Brain microvascular endothelial cell (primary cell): ENCODE measurements around the gene CALCOCO1.

Experiments used
- DNase-seq: peaks from one replicate; pipeline ENCODE4 v3.0.0-alpha.2; 2020
- H3K27ac ChIP-seq: fragments of 250-450 bp; sonication (Bioruptor Pico); 2 replicates; pipeline ENCODE4 v1.5.1; 2020; ENCODE audit warnings: mild to moderate bottlenecking, moderate library complexity
- H3K27me3 ChIP-seq: fragments of 250-450 bp; sonication (Bioruptor Pico); replicated peaks from 2 replicates; pipeline ENCODE4 v1.5.1; 2020; ENCODE audit warnings: mild to moderate bottlenecking
- H3K36me3 ChIP-seq: fragments of 250-450 bp; sonication (Bioruptor Pico); replicated peaks from 2 replicates; pipeline ENCODE4 v1.5.1; 2020; ENCODE audit warnings: mild to moderate bottlenecking
- H3K4me3 ChIP-seq: 2 replicates; pipeline ENCODE4 v1.5.1; 2011; ENCODE audit warnings: low read depth, mild to moderate bottlenecking, control low read depth, low read length, moderate library complexity
- in situ Hi-C: cut with HindIII; loops from 2 replicates; pipeline ENCODE4 v1.10.0; 2017; ENCODE audit warnings: low sequenced_read_pairs, low pct_ligation_motif_present
- TF ChIP-seq, protein P1 (sequence below): IDR thresholded peaks from 2 replicates; pipeline ENCODE4 v1.5.1; 2011; ENCODE audit warnings: low read depth, mild to moderate bottlenecking, moderate library complexity, low read length, control low read depth, inconsistent platforms; ENCODE audit errors: missing control alignments

The CALCOCO1 gene

DNA sequence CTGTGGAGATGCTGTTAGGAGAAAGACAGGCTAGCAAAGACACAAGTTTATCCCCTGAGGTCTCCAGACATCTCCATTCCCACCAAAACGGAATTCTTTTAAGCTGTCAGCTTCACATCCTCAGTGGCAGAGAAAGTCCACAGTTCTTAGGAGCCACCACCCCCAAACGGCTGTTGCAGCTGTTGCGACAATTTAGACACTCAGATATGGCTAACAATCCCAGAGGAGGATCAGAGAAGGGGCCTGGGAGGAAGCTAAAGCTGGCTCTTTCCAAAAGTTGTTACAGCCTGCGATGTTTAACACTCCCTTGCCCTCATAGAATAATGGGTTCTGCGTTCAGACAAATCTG, 49.5 kb downstream of the CALCOCO1 start:
- TF ChIP-seq, protein P1, sequence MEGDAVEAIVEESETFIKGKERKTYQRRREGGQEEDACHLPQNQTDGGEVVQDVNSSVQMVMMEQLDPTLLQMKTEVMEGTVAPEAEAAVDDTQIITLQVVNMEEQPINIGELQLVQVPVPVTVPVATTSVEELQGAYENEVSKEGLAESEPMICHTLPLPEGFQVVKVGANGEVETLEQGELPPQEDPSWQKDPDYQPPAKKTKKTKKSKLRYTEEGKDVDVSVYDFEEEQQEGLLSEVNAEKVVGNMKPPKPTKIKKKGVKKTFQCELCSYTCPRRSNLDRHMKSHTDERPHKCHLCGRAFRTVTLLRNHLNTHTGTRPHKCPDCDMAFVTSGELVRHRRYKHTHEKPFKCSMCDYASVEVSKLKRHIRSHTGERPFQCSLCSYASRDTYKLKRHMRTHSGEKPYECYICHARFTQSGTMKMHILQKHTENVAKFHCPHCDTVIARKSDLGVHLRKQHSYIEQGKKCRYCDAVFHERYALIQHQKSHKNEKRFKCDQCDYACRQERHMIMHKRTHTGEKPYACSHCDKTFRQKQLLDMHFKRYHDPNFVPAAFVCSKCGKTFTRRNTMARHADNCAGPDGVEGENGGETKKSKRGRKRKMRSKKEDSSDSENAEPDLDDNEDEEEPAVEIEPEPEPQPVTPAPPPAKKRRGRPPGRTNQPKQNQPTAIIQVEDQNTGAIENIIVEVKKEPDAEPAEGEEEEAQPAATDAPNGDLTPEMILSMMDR, result no peak
- no peaks in the 10 kb centered on the region for H3K27me3 ChIP-seq
- no peak for DNase-seq
- no peak overlapping the region for H3K4me3 ChIP-seq
- H3K36me3 ChIP-seq, result peaks cover 11% of the 10 kb centered on the region
- no peak overlapping the region for H3K27ac ChIP-seq
- in situ Hi-C loops, result no loop called here

DNA sequence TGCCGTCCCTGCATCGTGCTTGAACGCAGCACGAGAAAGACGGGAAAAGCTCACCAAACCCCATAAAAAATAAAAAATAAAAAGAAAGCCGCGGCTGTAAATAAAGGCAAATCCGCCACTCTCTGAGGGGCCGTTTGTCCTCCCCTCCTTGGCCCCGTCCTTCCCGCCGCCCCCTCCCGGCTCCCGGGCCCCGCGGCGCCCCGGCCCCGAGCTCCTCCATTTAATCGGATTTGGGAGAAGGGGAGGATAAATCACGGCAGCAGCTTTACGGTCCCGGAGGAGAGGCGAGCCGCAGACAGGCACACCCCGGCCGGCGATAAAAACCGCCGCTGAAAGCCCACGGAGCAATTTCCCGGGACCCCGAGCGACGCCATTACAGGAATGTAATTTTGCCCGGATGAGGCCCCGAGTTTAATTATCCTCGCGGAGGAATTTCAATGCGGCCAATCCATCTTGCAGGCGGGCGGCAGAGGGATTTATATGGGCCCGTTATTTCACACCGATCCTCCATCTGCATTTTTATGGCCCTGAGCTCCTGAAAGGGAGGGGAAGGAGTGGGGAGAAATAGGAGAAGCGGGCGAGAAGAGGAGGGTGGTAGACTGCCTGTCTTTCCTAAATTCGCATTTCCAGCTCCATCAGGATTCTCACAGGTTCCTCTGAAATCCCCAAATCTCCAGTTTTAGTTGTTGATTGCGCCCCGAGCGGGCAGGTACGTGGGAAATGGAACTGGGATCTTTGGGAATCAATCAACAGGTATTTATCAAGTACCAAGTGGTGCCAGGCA, 50.0 kb downstream of the CALCOCO1 start:
- peak overlapping the region; percentile 59 for H3K27ac ChIP-seq
- in situ Hi-C loops, result no loop called here
- DNase-seq, result peak; percentile 4

DNA sequence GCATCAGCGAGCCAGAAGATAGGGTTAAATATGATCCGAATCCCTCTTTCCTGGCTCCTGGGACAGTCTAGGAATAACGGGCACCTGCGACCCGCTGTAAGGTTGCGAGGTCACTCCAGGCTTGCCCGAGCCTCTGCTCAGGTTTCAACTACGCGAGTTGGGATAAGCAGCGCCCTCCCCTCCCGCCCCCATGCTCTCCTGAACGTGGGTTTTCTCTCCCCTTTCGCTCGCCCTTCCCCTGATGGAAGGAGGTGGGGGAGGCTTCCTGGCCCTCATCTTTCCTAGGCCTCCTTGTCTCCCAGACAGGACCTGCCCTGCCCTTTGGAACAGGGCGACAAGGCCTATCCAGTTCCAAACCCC, 50.6 kb downstream of the CALCOCO1 start:
- Histone ChIP-seq H3K4me3 (peak overlapping the region; percentile 47), H3K27me3 (no peaks in the 10 kb centered on the region), H3K27ac (peak overlapping the region; percentile 59), H3K36me3 (peaks cover 21% of the 10 kb centered on the region)
- in situ Hi-C loops, result no loop called here
- TF ChIP-seq, protein P1, result no peak
- no peak for DNase-seq

More for the DNA sequence above, 50.0 kb downstream of the CALCOCO1 start:
- peaks cover 16% of the 10 kb centered on the region for H3K36me3 ChIP-seq
- TF ChIP-seq, protein P1, result no peak
- H3K4me3 ChIP-seq, result peak overlapping the region; percentile 47
- H3K27me3 ChIP-seq, result no peaks in the 10 kb centered on the region

DNA sequence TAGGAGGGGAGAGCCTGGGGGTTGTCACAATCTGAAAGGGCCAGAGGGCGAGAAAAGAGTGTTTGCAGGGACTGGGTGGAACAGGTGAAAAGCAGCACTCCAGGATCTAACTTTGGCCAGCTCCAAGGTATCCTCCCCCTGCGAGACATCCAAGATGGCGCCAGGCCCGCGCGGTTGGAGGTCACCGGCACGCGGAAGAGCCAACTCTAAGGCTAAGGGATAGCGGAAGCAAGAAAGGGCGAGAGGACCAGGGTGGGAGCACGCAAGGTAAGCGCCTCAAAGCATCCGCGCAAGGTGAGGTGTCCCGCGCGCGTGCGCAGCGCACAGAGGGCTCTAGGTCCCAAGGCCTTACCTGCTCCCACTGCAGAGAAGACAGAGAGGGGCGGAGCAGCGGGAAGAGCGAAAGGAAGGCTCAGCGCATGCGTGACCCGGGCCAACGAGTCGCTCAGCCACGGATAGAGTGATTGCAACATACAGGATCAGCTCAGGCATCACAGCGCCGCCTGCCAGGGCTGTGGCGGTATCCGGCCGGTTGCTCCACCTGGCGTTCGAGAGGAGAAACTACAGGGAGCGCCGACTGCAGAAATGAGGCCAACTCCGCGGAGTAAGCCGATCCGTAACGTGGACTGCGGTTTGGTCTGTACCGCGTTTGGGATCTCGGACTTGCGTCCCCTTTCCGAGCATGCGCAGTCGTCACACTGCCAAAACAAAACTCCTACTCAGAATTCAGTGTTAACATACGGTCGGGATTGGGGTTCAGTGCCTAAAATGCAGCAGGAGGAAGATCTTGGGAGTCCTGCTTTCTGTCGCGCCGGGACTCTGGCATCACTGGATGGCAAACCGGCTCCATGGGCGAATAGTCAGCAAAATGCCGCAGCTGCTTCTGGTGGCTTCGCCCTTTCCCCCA, 51.3 kb downstream of the CALCOCO1 start, which contains the start of gene ATP5MC2:
Gene ATP5MC2 (minus strand): TSS at position 383 of the 907 bp plus-strand sequence. CDS start 3,469 bp downstream, outside the sequence.
- no peaks in the 10 kb centered on the region for H3K27me3 ChIP-seq
- DNase-seq, result peak; percentile 97
- in situ Hi-C loops, result no loop called here

DNA sequence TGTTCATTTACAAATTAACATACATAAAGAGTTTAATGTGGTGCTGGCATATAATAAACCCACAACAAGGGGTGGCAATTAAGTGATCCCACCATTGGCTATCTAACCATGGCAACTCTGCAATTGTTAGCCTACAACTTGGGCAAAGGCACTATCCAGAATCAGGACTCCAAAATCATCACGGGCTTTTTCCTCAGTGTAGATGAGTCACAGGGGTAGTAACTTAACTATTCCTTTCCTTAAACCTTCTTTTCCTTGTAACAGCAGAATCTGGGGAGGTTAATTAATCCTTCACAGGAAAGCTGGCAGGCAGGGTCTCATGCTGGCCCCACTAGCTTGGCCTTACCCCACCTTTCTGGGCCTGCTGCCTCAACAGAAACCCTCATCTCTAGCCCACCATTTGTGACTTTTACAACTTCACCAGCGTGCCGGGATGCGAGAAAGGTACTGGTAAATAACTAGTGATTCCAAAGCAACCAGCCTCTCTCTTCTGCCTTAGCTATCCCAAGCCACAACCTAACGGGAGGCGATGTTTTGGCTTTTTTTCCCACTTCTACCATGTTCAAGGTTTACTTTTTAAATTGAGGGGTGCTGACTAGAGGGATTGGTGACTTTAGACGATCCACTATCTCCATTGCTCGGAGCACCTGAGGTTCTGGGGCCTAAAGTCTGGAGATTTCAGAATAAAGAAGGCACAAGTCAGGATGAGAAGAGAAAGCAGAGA, 52.1 kb downstream of the CALCOCO1 start:
- peak overlapping the region; percentile 95 for H3K4me3 ChIP-seq
- TF ChIP-seq, protein P1, result no peak
- H3K27ac ChIP-seq, result peak overlapping the region; percentile 75
- in situ Hi-C loops, result no loop called here
- DNase-seq, result no peak
- H3K36me3 ChIP-seq, result peaks cover 30% of the 10 kb centered on the region
- no peaks in the 10 kb centered on the region for H3K27me3 ChIP-seq

More for the DNA sequence above, 51.3 kb downstream of the CALCOCO1 start, which contains the start of gene ATP5MC2:
- peaks cover 27% of the 10 kb centered on the region for H3K36me3 ChIP-seq
- TF ChIP-seq, protein P1, result peak; percentile 100
- peak within 1 kb of the TSS; percentile 95 for H3K4me3 ChIP-seq
- H3K27ac ChIP-seq, result peak within 1 kb of the TSS; percentile 75
